GM12891 (cell line): ENCODE results near the gene LMO1.
A peak's percentile ranks its signal among the peaks of the same experiment; 100 is the strongest.

Source experiments
- DNase-seq: peaks from one replicate; pipeline ENCODE4 v3.0.0; 2011; ENCODE audit warnings: low spot score; ENCODE audit not compliant: insufficient read length
- FAIRE-seq: peaks from 2 replicates; lab custom pipeline; 2011; peaks lifted over from hg19 to GRCh38; lab: Jason Lieb, UNC
- PAX5 ChIP-seq: IDR thresholded peaks from 2 replicates; pipeline ENCODE4 v1.6.1; 2011; ENCODE audit warnings: low read length, moderate library complexity, mild to moderate bottlenecking; ENCODE audit not compliant: insufficient read depth, severe bottlenecking
- POLR2A ChIP-seq: IDR thresholded peaks from 2 replicates; pipeline ENCODE4 v1.6.1; 2011; ENCODE audit warnings: low read depth, low read length, control low read depth
- POLR2AphosphoS5 ChIP-seq: IDR thresholded peaks from 2 replicates; pipeline ENCODE4 v1.6.1; 2011; ENCODE audit warnings: low read depth, low read length, control low read depth
- POU2F2 ChIP-seq: IDR thresholded peaks from 2 replicates; pipeline ENCODE4 v1.6.1; 2011; ENCODE audit warnings: low read depth, mild to moderate bottlenecking, control low read depth, low read length, moderate library complexity
- SPI1 ChIP-seq: IDR thresholded peaks from 2 replicates; pipeline ENCODE4 v1.6.1; 2011; ENCODE audit warnings: low read depth, low read length, control low read depth
- TAF1 ChIP-seq: IDR thresholded peaks from 2 replicates; pipeline ENCODE4 v1.6.1; 2011; ENCODE audit warnings: low read depth, low read length, control low read depth

LMO1 gene

DNA sequence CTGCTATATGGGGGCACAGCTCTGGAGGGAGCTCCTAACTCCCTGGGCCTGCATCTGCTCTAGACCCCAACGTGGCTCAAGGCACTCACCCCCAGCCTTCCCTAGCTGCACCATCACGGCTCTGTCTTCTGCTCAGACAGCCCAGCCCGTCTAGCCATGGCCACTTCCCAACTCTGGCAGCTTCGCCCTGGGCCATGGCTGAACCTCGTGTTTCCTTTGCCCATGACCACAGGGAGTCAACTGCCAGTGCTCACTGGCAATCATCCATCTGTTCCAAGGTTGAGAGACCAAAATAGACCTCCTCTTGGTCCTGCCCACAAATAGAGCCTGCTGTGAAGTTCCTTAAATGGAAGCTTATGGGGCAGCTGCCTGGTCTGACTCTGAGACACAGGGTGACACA, 5.4 kb downstream of the LMO1 start:
- no peak for TF ChIP-seq SPI1
- no peak for FAIRE-seq
- no peak for DNase-seq

DNA sequence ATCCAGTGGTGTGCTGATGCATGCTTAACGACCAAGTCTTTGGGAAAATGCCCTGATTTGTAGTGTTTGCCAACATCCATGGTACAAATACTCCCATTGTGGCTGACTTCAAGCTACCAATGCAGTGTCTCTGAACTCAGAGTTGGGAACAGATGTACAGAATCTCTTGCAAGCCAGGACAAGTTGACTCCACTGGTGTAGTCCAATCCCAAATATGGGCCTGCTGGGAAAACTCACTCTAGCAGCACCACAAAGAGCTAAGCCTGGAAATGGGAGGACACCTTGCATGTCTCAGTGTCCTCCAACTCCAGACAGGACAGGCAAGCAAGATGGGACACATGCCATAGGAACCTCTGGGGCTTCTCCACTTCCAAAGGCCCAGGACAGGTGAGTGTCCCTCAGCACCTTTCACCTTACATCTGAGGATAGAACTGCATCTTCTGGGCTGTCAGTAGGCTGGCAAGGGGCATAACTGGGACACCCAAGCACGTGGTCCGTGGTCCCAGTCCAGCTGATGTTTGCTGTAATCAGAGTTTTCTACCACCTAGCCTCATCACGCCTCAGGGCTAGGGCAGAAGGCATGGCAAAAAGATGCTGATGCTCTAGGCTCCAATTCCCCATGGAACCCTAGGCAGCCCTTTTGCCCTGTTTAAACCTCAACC, 6.5 kb downstream of the LMO1 start:
- DNase-seq (no peak), FAIRE-seq (no peak)
- TF ChIP-seq POU2F2 (no peak), POLR2AphosphoS5 (no peak), PAX5 (no peak), SPI1 (no peak), POLR2A (no peak), TAF1 (no peak)

DNA sequence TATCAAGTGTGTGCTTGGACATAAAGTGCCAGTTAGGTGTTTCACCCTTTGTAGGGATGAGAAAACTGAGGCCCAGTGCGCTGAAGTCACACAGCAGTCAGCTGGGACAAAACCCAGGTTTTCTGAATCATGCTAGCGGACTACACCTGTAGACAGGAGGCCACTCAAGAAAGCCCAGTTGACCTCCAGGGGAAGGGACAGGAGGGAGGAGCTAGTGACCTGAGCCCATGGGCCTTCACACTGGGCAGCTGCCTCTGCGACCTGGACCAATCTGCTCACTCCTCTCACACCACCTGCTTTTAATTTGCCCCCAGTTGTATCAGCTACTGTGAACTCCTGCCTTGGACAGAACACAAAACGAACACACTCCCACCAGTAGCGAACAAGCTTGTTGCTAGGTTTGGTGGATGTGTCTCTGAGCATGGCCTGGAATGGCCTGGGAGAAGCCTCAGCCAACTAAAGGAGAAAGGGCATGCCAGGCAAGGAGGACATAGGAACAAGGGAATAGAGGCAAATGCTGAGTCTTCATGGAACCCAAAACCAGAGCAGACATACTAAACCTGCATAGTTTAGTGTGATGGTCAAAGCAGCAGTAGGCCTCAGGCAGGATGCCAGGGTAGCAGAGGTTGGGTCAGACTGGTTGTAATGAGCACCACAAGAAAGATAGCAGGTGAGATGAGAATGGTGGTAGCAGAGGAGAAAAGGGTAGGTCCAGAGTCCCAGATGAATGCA, 7.2 kb downstream of the LMO1 start:
- TF ChIP-seq SPI1 (no peak), POU2F2 (no peak), POLR2AphosphoS5 (no peak)
- no peak for FAIRE-seq
- no peak for DNase-seq

DNA sequence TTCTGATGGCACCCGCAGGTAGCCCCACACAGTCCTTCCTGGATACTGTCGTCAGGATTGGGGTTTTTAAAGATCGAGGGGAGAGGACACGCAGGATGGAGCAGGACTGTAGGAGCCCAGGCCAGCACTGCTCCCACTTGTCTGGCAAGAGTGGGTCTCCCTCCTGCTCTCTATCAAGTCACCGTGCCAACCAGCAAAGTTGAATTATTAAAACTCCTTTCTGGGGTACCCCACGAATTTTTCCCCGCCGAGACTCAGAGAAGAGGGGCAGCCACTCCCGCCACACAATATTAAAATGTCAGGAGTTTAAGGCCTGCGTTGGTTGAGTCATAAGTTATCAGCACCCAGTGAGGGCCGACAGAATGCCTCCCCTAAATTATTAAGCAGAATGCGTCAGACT, 10.1 kb downstream of the LMO1 start:
- TF ChIP-seq SPI1 (no peak), POLR2AphosphoS5 (no peak), POLR2A (no peak), PAX5 (no peak), POU2F2 (no peak), TAF1 (no peak)
- FAIRE-seq, result no peak
- DNase-seq, result no peak

DNA sequence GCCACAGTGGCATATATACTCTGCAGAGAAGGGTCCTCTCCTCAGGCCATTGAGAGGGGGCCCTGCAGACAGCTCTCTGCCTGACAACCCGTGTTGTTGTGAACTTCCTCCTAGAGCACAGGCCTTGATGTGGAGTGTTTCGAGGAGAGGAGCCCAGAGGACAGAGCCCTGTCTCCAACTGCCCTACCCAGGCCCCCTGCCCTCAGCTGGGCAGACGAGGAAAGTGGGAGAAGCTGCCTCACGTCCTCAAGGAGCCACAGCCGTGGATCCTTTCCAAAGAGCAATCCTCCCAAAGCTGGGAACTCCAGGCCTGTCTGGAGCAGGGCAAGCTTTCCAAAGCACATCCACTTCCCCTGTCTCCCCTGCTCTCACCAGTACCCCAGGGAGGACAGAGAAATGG, 10.7 kb downstream of the LMO1 start:
- no peak for FAIRE-seq
- TF ChIP-seq POLR2AphosphoS5 (no peak), SPI1 (no peak), POLR2A (no peak), TAF1 (no peak), POU2F2 (no peak), PAX5 (no peak)
- no peak for DNase-seq

DNA sequence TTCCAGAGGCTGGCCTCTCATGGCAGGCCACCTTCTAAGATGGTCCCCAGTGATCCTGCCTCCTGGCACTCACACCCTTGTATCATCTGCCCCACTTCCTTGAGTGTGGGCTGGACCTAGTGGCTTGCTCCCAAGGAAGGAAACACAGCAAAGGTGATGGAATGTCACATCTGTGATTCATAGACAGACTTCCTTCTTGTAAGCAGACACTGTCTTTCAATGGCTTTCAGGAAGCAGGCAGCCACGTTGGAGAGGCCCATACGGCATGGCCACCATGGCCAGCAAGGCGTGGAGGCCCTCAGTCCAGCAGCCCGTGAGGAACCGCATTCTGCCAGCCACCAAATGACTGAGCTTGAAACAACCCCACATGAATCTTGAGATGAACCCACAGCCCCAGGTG, 11.3 kb downstream of the LMO1 start:
- FAIRE-seq, result no peak
- TF ChIP-seq POLR2A, result no peak
- TF ChIP-seq SPI1, result no peak
- TF ChIP-seq POU2F2, result no peak
- TF ChIP-seq TAF1, result no peak
- no peak for TF ChIP-seq POLR2AphosphoS5
- no peak for TF ChIP-seq PAX5
- no peak for DNase-seq

DNA sequence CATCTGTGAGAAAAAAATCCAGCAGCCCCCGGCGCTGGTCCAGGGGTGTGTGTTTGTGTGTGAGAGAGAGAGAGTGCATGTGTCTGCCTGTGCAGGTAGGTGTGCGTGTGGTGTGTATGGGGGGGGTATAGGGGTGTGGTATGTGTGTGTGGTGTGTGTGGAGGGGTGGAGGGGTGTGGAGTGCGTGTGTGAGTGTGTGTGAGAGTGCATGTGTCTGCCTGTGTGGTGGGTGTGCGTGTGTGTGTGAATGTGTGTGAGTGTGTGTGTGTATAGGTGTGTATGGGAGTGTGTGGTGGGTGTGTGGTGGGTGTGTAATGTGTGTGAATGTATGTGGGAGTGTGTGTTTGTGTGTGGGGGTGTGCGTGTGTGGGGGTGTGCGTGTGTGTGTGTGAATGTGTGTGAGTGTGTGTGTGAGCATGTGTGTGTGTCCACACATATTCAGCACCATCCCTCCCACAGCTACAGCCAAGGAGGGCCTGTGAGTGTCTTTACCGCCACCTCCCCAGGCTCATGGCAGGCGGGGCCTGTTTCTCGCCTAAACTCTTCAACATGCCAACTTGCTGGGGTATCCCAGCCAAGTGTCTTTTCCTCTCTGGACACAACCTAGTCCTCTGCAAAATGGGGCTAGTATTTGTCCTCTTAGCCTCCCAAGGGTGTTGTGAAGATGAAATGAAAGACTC, 11.9 kb downstream of the LMO1 start:
- no peak for DNase-seq
- peak; percentile 26 for FAIRE-seq
- no peak for TF ChIP-seq TAF1
- TF ChIP-seq POLR2A, result no peak
- no peak for TF ChIP-seq POU2F2
- no peak for TF ChIP-seq POLR2AphosphoS5
- no peak for TF ChIP-seq SPI1
- TF ChIP-seq PAX5, result no peak

DNA sequence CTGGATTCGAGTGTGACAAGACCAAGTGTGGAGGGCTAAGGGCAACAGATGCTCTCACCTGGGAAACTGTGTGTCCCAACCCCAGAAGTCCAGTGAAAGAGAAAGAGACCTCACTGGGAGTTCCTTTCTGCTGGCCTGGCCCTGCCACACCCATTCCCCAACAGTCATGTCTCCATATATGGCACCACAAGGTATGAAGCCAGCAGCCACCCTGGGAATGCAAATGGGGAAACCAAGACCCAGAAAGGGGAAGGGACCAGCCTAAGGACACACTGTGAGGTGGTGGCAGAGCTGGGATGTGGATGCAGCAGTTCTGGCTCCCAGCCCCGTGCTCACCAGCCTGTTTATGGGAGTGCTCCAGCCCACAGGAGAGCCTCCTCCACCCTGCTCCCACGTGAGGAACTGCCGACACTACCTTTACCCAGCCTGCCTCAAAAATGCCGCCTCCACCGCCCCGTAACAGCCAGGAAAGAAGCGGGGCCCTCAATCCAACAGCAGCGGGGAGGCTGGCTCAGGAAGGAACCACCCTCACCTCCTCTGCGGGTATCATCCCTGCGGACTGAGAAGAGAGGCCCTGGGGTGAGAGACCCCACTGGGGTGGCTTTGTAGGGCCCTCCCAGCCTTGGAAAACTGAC, 12.6 kb downstream of the LMO1 start:
- FAIRE-seq (no peak), DNase-seq (no peak)

DNA sequence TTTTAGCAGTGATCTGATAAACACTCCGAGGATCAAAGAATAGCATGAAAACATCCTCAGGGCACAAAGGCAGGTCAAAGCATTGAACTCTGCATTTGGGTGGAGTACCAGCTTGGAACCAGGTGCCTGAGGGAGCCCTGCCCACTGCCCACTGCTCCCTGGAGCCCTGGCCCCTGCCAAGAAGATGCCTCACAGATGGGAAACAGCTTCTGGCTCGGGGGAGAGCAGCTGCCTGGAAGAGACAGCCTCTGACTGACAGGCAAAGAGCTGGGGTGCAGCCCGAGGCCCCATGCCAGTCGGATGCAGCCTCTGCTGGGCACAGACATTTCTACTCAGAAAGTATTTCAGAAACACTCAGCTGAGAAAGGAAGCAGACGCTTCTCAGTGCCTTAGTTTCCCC, 13.2 kb downstream of the LMO1 start:
- TF ChIP-seq TAF1 (no peak), POU2F2 (no peak), POLR2AphosphoS5 (no peak)
- DNase-seq (no peak), FAIRE-seq (no peak)

More for the DNA sequence above, 12.6 kb downstream of the LMO1 start:
- TF ChIP-seq PAX5 (no peak), POLR2AphosphoS5 (no peak), TAF1 (no peak), POLR2A (no peak), SPI1 (no peak), POU2F2 (no peak)

DNA sequence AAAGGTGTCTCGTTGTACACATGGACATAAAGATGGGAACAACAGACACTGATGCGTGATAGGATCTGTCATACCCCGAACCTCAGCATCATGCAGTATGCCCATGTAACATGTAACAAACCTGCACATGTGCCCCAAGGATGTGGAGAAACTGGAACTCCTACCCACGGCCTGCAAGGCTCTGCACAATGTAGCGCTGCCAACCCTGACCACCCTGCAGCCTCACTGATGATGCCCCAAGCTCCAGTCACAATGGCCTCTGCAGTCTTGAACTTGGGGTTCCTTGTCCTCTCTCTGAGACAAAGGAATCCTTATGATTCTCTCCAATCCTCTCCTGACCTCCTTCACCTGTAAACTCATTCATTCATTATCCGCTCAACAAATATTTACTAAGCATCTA, 14.2 kb downstream of the LMO1 start:
- DNase-seq (no peak), FAIRE-seq (no peak)
- no peak for TF ChIP-seq PAX5
- TF ChIP-seq POLR2AphosphoS5, result no peak
- no peak for TF ChIP-seq TAF1
- no peak for TF ChIP-seq SPI1
- no peak for TF ChIP-seq POU2F2
- no peak for TF ChIP-seq POLR2A
